Cardiac muscle cell (in vitro differentiated cells and primary cell): ENCODE data around the gene RAMP3. TPM values are rescaled to one million over a fixed set of nuclear protein-coding genes. Genes with fewer than 3 reads are reported as not detected.
"Not testable (repeated sequence)": the region's sequence is repeated elsewhere in the genome, so short reads cannot be mapped to it uniquely, and the experiment has no call there.

Experiments
- DNase-seq, 2 donors: peaks; one replicate each; pipeline versions ENCODE4 v3.0.0 to v3.0.0-alpha.2; 2010 to 2017; ENCODE audit warnings: low read depth in 1 of 2, low spot score in 1 of 2
- H3K27ac ChIP-seq: fragments of 200-600 bp; sonication (generic); 2 replicates; pipeline ENCODE4 v1.5.1; 2016
- H3K27me3 ChIP-seq: fragments of 200-600 bp; sonication (generic); 2 replicates; pipeline ENCODE4 v1.6.0; 2016; ENCODE audit warnings: control low read depth
- H3K36me3 ChIP-seq: fragments of 200-600 bp; sonication (generic); 2 replicates; pipeline ENCODE4 v1.5.1; 2016; ENCODE audit warnings: control low read depth
- H3K4me1 ChIP-seq: fragments of 200-600 bp; sonication (generic); 2 replicates; pipeline ENCODE4 v1.8.1; 2017; ENCODE audit warnings: low read depth, mild to moderate bottlenecking, mixed run types
- H3K4me3 ChIP-seq: fragments of 200-600 bp; sonication (generic); 2 replicates; pipeline ENCODE4 v1.5.1; 2016; ENCODE audit warnings: mild to moderate bottlenecking
- H3K9me3 ChIP-seq: fragments of 200-600 bp; sonication (generic); 2 replicates; pipeline ENCODE4 v1.5.1; 2017; ENCODE audit warnings: low read depth, mild to moderate bottlenecking, control low read depth
- polyA plus RNA-seq: library from polyadenylated mRNA; unstranded; fragments of >200 nt; fragmentation: Nextera tagmentation; extraction: Ambion mirVana; gene quantifications from 2 replicates; pipeline ENCODE4 v1.2.1, GENCODE V29; 2016
- total RNA-seq: library from RNA; depleted of rRNA; stranded (reverse); fragments of >200 nt; gene quantifications from 2 replicates; pipeline ENCODE4 v1.2.3, GENCODE V29; 2016
- TF ChIP-seq, protein P1 (sequence below): IDR thresholded peaks from 2 replicates; pipeline ENCODE4 v1.5.1; 2012; ENCODE audit warnings: low read depth, mild to moderate bottlenecking, low read length

The RAMP3 gene
- total and polyA plus RNA-seq, 2 experiments from 2014 or later = not detected

DNA sequence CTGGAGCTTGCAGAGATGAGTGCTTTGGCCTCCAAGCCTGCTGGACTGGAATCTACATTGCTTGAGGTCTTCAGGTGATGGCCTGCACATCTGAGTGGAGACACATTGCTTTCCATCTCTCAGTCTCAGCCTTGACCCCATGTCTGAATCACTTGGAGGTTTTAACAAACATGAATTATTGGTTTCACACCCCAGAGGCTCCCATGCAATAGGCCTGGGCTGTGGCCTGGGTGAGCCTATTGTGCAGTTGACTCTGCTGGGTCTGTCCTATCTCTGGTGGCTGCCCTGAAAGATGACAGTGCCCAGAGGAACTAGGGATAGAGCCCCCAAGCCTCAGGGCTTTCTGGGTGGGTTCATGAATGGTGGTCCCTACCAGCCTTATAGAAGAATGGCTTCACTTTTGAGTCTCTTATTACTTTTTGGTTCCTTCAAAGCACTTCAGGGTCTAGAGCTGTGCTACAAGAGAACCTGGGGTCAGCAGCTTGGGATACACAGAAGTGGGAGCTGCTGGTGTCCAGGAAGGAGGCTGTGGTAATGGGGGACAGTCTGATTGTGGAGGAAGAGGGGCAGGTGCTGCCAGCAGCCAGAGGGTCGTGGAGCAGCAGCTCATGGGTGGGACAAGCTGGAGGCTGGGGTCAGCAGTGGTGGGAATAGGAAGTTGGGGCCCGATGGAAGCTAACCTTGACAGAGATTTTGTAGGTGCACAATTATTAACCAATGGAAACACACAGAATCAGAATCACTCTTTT lies 5.5 kb downstream of the RAMP3 start:
- Histone ChIP-seq H3K36me3 (no peaks in the 10 kb centered on the region), H3K9me3 (no peaks in the 10 kb centered on the region), H3K27me3 (peaks cover 37% of the 10 kb centered on the region), H3K4me1 (no peaks in the 10 kb centered on the region), H3K4me3 (no peak overlapping the region), H3K27ac (no peak overlapping the region)
- DNase-seq = no peak
- TF ChIP-seq, protein P1, sequence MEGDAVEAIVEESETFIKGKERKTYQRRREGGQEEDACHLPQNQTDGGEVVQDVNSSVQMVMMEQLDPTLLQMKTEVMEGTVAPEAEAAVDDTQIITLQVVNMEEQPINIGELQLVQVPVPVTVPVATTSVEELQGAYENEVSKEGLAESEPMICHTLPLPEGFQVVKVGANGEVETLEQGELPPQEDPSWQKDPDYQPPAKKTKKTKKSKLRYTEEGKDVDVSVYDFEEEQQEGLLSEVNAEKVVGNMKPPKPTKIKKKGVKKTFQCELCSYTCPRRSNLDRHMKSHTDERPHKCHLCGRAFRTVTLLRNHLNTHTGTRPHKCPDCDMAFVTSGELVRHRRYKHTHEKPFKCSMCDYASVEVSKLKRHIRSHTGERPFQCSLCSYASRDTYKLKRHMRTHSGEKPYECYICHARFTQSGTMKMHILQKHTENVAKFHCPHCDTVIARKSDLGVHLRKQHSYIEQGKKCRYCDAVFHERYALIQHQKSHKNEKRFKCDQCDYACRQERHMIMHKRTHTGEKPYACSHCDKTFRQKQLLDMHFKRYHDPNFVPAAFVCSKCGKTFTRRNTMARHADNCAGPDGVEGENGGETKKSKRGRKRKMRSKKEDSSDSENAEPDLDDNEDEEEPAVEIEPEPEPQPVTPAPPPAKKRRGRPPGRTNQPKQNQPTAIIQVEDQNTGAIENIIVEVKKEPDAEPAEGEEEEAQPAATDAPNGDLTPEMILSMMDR = no peak

DNA sequence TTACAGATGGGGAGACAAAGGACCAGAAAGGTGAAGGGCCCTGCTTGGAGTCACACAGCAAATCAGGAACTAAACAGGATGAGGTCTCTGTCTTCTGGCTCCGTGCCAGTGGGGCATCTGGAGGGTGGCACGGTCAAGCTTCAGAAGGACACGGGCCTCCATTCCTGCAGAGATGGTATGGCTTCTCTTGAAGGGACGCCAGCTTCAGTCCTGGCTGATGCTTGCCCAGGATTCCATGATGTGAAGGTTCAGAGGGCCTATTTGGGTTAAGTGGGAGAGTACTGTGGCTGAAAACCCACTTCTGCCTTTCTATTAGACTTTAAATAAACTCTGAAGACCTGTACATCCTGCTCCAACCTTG lies 6.1 kb downstream of the RAMP3 start:
- no peaks in the 10 kb centered on the region for H3K36me3 ChIP-seq
- H3K27ac ChIP-seq = no peak overlapping the region
- no peak overlapping the region for H3K4me3 ChIP-seq
- no peaks in the 10 kb centered on the region for H3K4me1 ChIP-seq
- no peaks in the 10 kb centered on the region for H3K9me3 ChIP-seq
- DNase-seq = no peak
- peaks cover 31% of the 10 kb centered on the region for H3K27me3 ChIP-seq
- TF ChIP-seq, protein P1 = no peak

DNA sequence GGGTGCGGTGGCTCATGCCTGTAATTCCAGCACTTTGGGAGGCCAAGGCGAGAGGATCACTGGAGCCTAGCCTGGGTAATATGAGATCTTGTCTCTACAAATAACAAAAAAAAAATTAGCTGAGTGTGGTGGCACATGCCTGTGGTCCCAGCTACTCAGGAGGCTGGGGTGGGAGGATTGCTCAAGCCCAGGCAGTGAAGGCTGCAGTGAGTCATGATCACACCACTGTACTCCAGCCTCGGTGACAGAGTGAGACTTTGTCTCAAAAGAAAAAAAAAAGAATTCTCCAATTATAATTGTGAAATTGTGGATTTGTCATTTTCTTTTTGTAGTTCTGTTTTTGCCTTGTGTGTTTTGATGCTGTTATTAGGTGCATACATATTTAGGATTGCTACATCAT lies 6.7 kb downstream of the RAMP3 start:
- not testable (repeated sequence) for H3K4me1 ChIP-seq, H3K27ac ChIP-seq, H3K36me3 ChIP-seq, H3K4me3 ChIP-seq, DNase-seq, H3K9me3 ChIP-seq
- peaks cover 25% of the 10 kb centered on the region for H3K27me3 ChIP-seq

DNA sequence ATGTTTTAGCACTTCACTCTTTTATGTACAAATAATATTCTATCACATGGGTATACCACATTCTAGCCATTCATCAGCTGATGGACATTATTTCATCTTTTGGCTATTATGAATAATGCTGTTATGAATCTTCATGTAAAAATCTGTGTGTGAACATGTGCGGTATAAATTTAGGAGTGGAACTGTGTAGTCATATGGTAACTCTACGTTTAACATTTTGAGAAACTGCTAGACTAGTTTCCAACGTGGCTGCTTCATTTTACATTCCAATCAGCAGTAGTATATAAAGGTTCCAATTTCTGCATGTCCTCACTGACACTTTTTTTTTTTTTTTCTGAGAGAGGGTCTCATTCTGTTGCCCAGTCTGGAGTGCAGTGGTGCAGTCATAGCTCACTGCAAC lies 8.3 kb downstream of the RAMP3 start:
- Histone ChIP-seq H3K4me1 (no peaks in the 10 kb centered on the region), H3K27ac (no peak overlapping the region), H3K4me3 (no peak overlapping the region), H3K36me3 (no peaks in the 10 kb centered on the region), H3K27me3 (peaks cover 15% of the 10 kb centered on the region), H3K9me3 (no peaks in the 10 kb centered on the region)
- TF ChIP-seq, protein P1 = no peak
- no peak for DNase-seq

DNA sequence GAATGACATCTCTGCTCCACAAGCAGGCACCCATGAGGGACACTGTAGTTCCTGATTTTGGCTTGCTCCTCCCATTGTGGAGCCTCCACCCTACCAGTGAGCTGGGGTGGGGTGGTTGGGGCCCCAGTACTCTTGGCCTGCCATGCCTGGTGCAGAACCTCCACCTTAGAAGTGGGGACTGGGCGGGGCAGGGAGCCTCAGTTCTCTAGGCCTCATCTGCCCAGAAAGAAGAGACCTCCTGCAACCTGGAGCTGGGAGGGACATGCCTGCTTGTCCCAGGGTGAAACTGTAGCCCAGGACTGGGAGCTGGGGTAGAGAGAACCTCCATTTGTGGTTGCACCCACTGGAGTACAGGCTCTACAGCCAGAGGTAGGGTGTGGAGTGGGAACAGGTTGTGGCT lies 14.4 kb downstream of the RAMP3 start:
- Histone ChIP-seq H3K36me3 (no peaks in the 10 kb centered on the region), H3K9me3 (no peaks in the 10 kb centered on the region)
- DNase-seq = no peak

More for the DNA sequence above, 14.4 kb downstream of the RAMP3 start:
- TF ChIP-seq, protein P1 = no peak
- Histone ChIP-seq H3K4me3 (no peak overlapping the region), H3K27ac (no peak overlapping the region), H3K4me1 (no peaks in the 10 kb centered on the region), H3K27me3 (no peaks in the 10 kb centered on the region)
